Progenitor cell of endocrine pancreas (in vitro differentiated cells): Measurements from ENCODE around the gene NRDE2. TPM values are rescaled to one million over a fixed set of nuclear protein-coding genes. Genes with fewer than 3 reads are reported as not detected.
A peak's percentile ranks its signal among the peaks of the same experiment; 100 is the strongest.

Source experiments
- DNase-seq: peaks from one replicate; pipeline ENCODE4 v3.0.0; 2021; ENCODE audit warnings: low spot score; ENCODE audit not compliant: unreplicated experiment
- H3K27ac Mint-ChIP-seq: 2 replicates; pipeline ENCODE4 v1.8.0; 2021; ENCODE audit warnings: mild to moderate bottlenecking, moderate library complexity, mixed read lengths
- H3K27me3 Mint-ChIP-seq: 2 replicates; pipeline ENCODE4 v1.8.0; 2021; ENCODE audit warnings: mixed read lengths
- H3K36me3 Mint-ChIP-seq: 2 replicates; pipeline ENCODE4 v1.8.0; 2022; ENCODE audit warnings: mixed read lengths; ENCODE audit not compliant: insufficient read depth
- H3K4me1 Mint-ChIP-seq: 2 replicates; pipeline ENCODE4 v1.8.0; 2021; ENCODE audit warnings: low read depth, mixed read lengths
- H3K4me3 Mint-ChIP-seq: 2 replicates; pipeline ENCODE4 v1.8.0; 2021; ENCODE audit warnings: low read depth, mild to moderate bottlenecking, moderate library complexity, mixed read lengths
- H3K9me3 Mint-ChIP-seq: 2 replicates; pipeline ENCODE4 v1.8.0; 2021; ENCODE audit warnings: low read depth, mixed read lengths
- long read RNA-seq: library from polyadenylated mRNA; unstranded; transcript quantifications from one replicate; pipeline ENCODE4 v2.0.0, GENCODE V29; 2020
- total RNA-seq: library from RNA; stranded (reverse); gene quantifications from 2 replicates; pipeline ENCODE4 v1.2.1, GENCODE V29; 2021
- TF ChIP-seq, protein P1 (sequence below): fragments of 200-600 bp; sonication (generic); IDR thresholded peaks from one replicate; pipeline ENCODE4 v1.5.0; 2021; ENCODE audit warnings: antibody characterized with exemption, mild to moderate bottlenecking; ENCODE audit not compliant: unreplicated experiment

Gene NRDE2
- total RNA-seq, result 36.7 and 38.2 TPM in 2 replicates
- long read RNA-seq, full-length matches to known transcripts, result 27 of 61 reads
- long read RNA-seq, partial matches to known transcripts, result 19 of 61 reads
- long read RNA-seq, other reads (novel, unspliced or antisense), result 15 of 61 reads

DNA sequence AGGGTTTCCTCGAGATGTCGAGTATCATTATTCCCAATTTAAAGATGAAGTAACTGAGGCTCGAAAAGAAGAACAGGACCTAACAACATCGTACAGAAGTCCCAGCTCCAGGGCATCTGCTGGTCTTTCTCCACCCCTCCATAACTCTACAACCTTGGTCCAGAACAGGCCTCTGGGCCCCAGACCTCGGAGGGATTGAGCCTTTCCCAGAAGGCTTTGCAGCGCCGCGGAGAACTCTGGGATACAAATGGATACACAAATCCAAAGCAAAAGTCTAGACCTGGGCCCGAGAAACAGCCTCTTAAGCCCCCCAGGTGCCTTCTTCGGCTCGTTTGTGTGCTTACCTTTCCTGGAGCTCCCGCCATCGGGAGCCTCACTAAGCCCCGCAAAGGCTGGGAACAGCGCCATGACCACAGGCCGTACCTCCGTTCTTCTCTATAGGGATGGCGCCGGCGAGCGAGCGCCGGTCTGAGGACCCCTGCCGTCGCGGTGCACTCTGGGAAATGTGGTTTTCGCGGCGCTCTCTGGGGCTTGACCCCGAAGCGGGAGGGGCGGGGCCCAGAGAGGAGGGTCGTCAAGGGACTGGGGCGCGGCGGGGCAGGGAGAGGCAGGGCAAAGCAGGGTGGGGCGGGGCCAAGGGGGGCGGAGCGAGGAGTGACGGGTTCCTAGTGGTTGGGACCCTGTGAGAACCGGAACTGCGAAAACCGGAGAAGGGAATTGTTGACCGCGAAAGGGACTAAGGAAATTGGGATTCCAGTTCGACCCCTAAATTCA, at the start of gene NRDE2:
Gene NRDE2 (minus strand): TSS at position 445 of the 774 bp plus-strand sequence. CDS start 37 bp downstream, at position 408.
- peak; percentile 99 for DNase-seq
- Mint-ChIP-seq H3K4me1 (peaks cover 17% of the 10 kb centered on the region), H3K27me3 (peaks cover 8% of the 10 kb centered on the region), H3K36me3 (peaks cover 2% of the 10 kb centered on the region), H3K27ac (peak within 1 kb of the TSS; percentile 95), H3K9me3 (no peaks in the 10 kb centered on the region), H3K4me3 (peak within 1 kb of the TSS; percentile 83)
- TF ChIP-seq, protein P1, sequence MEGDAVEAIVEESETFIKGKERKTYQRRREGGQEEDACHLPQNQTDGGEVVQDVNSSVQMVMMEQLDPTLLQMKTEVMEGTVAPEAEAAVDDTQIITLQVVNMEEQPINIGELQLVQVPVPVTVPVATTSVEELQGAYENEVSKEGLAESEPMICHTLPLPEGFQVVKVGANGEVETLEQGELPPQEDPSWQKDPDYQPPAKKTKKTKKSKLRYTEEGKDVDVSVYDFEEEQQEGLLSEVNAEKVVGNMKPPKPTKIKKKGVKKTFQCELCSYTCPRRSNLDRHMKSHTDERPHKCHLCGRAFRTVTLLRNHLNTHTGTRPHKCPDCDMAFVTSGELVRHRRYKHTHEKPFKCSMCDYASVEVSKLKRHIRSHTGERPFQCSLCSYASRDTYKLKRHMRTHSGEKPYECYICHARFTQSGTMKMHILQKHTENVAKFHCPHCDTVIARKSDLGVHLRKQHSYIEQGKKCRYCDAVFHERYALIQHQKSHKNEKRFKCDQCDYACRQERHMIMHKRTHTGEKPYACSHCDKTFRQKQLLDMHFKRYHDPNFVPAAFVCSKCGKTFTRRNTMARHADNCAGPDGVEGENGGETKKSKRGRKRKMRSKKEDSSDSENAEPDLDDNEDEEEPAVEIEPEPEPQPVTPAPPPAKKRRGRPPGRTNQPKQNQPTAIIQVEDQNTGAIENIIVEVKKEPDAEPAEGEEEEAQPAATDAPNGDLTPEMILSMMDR, result no peak

DNA sequence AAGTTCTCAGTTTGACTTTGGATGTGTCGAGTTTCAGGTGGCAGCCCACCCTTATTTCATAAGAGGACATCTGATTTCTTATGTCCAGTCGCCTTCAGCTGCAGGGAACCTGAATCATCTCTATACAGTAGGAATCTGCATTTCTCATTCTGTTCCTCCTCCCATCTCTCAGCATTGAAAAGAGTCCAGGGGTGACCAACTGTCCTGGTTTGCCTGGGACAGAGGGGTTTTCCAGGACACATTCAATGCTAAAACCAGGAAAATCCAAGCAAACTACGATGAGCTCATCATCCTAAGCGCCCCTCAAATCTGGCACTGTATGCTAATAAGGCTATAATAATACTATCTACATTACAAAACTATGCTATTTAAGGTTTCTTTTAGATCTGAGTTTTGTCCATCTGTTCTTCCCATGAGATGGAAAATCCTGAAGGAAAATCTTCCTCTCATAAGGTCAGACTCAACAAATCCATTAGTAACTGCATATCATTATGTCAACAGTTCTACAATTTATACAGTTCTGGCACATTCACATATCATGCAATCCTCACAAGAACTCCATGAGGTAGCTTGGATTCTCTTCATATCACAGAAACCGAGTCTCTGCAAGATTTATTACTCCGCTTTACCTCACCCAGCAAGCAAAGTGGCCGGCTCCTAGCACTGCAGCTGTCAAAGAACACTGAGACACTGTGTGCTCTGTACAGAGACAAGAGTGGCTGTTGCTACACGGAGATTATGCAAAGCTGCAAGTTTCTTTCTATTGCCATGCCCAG, 49.5 kb upstream of the NRDE2 start:
- no peak for DNase-seq
- TF ChIP-seq, protein P1, result no peak
- H3K4me3 Mint-ChIP-seq, result no peak overlapping the region
- peaks cover 16% of the 10 kb centered on the region for H3K4me1 Mint-ChIP-seq
- H3K9me3 Mint-ChIP-seq, result no peaks in the 10 kb centered on the region
- H3K27ac Mint-ChIP-seq, result no peak overlapping the region
- H3K27me3 Mint-ChIP-seq, result no peaks in the 10 kb centered on the region
- H3K36me3 Mint-ChIP-seq, result no peaks in the 10 kb centered on the region

DNA sequence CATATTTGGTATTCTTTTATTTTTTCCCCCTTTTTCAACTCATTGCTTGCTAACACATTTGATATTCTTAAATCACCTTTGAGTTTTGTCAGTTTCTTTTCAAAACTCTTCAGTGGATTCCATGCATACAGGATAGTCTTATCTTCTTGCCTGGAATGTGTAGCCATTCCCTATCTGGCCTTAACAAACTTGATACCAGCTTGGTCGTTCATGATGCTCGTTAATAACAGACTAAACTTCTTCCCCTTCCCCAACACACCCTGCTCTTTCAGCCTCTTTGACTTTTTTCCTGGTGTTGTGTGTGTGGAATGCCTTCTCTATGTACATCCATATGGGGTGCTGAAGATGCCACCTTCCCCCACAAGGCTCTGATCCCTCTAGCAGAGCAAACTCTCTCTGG, 47.4 kb upstream of the NRDE2 start:
- DNase-seq, result no peak
- TF ChIP-seq, protein P1, result no peak
- Mint-ChIP-seq H3K27me3 (no peaks in the 10 kb centered on the region), H3K4me1 (peaks cover 9% of the 10 kb centered on the region), H3K9me3 (no peaks in the 10 kb centered on the region), H3K4me3 (no peak overlapping the region), H3K36me3 (no peaks in the 10 kb centered on the region), H3K27ac (peak overlapping the region; percentile 25)

DNA sequence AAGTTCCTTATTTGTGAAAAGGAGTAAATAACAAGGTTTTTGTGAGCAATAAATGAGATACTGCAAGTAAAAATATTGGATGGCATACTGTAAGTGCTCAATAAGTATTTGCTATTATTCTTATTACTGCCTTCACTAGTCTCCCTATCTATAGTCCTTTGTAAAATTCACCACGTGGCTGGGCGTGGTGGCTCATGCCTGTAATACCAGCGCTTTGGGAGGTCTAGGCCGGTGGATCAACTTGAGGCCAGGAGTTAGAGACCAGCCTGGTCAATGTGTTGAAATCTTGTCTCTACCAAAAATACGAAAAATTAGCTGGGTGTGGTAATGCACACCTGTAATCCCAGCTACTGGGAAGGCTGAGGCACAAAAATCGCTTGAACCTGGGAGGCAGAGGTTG, 46.5 kb upstream of the NRDE2 start:
- Mint-ChIP-seq H3K4me3 (no peak overlapping the region), H3K27ac (no peak overlapping the region), H3K4me1 (peaks cover 8% of the 10 kb centered on the region), H3K9me3 (no peaks in the 10 kb centered on the region), H3K36me3 (no peaks in the 10 kb centered on the region), H3K27me3 (no peaks in the 10 kb centered on the region)
- TF ChIP-seq, protein P1, result no peak
- no peak for DNase-seq

GRCh38 chr14:90375934-90376333, 44.2 kb upstream of the NRDE2 start:
- Mint-ChIP-seq H3K9me3 (no peaks in the 10 kb centered on the region), H3K27me3 (no peaks in the 10 kb centered on the region), H3K36me3 (no peaks in the 10 kb centered on the region), H3K4me1 (peaks cover 8% of the 10 kb centered on the region), H3K4me3 (no peak overlapping the region), H3K27ac (no peak overlapping the region)
- DNase-seq, result no peak
- TF ChIP-seq, protein P1, result no peak
